GM21526 (cell line): Measurements from ENCODE around the gene IGFN1.
"Not testable (repeated sequence)": the region's sequence is repeated elsewhere in the genome, so short reads cannot be mapped to it uniquely, and the experiment has no call there.

ENCODE experiments used
- ATAC-seq: cut with Tn5 transposase; IDR thresholded peaks from one replicate; pipeline ENCODE4 v1.9.1; 2021; ENCODE audit warnings: moderate library complexity; ENCODE audit not compliant: unreplicated experiment, low FRiP score

Gene IGFN1

DNA sequence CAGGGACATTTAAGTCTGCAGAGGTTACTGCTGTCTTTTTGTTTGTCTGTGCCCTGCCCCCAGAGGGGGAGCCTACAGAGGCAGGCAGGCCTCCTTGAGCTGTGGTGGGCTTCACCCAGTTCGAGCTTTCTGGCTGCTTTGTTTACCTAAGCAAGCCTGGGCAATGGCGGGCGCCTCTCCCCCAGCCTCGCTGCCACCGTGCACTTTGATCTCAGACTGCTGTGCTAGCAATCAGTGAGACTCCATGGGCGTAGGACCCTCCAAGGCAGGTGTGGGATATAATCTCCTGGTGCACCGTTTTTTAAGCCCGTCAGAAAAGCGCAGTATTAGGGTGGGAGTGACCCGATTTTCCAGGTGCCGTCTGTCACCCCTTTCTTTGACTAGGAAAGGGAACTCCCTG is 49.0 kb downstream of the IGFN1 start:
- not testable (repeated sequence) for ATAC-seq

DNA sequence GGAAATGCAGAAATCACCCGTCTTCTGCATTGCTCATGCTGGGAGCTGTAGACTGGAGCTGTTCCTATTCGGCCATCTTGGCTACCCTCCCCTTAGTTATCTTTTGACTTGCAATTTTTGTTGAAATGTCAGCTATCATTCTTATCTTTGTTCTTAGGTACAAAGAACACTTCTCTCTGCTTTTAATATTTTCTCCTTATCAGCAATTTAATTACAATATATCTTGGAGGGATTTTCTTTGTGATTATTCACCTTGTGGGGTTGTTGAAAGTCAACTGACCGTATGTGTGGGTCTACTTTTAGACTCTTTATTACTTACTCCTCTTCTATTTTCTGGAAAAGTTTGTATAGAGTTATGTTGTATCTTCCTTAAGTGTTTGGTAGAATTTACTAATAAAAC is 49.5 kb downstream of the IGFN1 start:
- no peak for ATAC-seq

DNA sequence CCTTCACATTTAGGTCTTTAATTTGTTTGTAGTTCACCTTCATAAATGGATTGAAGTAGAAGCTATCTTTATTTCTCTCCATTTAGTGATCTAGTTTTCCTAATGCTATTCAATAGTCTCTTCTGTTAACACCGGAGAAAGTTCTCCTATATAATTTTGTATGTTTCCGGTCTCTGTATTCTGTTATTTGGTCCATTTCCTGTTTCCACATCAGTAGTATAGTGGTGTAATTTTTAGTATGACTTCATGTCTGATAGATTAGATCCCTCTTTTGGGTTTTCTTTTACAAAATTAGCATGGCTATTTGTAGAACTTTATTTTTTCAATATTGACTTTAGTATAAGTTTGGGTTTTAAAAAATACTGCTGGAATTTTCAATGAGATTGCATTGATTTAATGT is 51.1 kb downstream of the IGFN1 start:
- no peak for ATAC-seq

DNA sequence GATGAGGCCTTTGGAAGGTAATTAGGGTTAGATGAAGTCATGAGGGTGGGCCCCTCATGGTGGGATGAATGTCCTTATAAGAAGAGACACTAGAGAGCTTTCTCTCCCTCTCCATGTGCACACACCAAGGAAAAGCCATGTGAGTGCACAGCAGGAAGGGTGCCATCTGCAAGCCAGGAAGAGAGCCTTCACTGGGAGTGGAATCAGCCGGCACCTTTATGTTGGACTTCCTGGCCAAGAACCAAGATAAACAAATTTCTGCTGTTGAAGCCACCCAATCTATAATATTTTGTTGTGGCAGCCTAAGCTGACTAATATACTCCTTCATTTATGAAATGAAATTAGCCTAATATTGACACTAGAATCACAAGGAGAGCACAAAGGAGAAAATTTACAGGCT is 54.5 kb downstream of the IGFN1 start:
- no peak for ATAC-seq

DNA sequence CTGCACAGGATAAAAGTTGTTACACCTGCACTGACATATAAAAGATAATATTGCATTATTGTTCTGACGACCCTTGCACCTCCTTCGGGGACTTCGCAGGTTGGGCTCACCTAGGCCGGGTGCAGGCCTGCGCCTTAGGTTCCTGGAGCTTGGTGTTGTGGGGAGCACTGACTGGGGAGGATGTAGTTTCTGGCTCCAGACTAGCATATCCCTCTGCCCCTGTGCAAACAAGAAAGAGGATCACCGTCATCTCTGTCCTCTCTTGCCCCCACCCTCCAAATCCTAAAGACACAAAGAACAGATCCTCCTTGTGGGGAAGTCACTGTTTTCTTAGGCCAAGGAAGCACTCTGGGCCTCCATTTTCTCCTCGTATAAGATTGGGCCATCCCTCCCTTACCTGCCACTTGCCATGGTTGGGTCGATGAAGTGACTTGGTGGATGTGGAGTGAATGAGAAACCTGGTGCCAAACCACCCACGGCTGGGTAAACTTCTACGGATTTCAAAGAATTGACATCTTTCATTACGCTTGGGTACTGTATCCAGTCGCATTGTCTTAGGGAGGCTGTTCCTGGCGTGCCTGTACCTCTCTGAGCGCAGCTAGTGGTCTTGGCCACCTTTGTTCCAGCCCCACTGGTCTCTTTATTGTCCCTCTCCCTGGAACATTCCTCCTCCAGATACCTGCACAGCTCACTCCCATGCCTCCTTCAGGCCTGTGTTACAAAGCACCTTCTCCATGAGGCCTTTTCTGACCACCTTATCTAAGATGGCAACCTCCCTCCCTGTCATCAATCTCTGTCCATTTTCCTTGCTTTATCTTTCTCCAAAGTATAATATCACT is 58.3 kb downstream of the IGFN1 start:
- ATAC-seq = no peak

DNA sequence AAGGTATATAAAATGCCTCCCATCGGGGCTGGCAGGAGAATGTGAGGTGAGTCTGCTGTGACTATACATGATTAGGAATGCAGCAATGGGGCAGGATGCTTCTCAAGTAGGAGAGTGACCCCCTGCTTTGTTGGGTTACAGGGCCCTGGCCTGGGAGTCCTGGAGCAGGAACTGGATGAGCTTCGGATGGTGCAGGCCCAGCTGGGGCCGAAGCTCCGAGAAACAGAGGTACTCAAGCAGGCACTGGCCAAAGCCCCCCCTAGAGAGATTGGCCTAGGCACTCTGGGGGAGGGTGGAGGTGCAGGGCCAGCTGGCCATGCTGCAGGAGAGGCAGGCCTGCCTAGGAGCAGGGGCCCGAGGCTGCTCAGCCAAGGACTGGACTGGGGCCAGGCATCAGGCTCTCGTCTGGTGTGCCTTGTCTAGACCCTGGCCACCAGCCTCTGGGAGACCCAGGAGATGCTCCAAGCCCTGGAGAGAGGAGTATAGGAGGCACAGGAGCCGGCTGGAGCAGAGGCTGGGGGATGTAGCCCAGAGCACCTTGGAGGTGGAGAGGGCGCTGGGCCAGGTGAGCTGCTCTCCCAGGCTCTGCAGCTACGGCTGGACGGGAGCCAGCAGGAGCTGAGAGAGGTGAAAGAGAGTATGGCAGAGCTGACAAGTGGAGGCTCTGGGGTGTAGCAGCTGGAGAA is 59.8 kb downstream of the IGFN1 start:
- no peak for ATAC-seq

DNA sequence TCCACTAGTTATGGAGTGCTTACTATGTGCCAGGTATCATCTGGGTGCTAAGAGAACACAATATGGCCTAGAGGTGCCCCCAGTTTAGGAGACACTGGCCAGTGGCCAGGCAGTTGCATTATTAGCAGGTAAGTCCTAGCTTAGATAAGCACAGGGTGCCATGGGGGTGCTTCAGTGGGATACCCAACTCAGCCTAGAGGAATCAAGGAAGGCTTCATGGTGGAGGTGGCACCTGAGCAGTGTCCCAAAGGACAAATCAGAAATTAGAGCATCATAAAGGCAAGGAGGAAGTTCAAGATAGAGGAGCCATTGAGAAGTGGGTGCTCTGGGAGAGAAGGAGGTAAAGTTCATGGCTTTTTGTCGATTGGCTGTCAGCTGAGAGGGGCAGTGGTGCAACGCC is 60.8 kb downstream of the IGFN1 start:
- ATAC-seq = no peak

DNA sequence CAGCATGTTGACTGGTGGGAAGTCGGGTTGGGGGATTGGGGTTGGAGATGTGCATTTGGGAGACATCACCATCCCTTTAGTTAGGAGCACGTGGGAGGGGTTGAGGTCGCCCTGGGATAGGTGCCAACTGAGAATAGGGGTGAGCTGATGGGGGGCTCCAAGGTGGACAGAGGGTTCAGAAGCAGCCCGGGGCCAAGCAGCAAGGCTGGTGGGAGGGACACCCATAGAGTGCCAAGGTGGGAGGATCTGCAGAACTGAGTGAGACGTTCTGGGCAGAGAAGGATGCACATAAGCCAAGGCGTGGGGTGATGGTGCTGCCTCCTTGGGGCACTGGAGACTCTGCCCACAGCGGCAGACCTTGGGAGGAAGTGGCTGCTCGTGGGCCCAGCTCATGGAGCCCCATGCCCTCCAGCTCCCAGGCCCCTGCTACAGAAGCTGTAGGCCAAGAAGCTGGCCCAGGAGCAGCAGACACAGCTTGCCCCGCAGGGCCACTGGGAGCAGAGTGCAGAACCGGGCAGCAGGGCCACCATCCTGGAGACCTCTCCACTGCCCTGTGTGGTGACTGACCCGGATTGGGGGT is 61.3 kb downstream of the IGFN1 start:
- ATAC-seq = no peak

DNA sequence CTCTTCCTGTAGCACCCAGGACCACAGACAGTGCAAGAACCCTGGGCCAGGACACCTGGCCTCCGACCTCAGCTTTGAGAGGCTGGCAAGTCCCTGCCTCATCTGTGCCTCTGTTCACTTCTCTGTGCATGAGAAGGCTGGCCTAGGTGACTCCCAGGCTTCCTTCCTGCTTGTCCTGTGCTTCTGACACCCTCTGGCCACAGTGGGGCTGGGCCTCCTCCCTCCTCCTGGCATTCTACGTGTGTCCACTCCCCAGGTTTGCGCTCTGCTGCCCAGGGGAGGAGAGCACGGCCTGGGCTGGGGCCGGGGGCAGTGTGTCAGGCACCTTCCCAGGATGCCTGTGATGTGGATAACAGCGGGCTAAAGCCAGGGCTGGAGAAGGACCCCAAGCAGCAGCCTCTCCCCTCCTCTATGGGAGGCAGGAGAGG is 62.3 kb downstream of the IGFN1 start:
- ATAC-seq = no peak

DNA sequence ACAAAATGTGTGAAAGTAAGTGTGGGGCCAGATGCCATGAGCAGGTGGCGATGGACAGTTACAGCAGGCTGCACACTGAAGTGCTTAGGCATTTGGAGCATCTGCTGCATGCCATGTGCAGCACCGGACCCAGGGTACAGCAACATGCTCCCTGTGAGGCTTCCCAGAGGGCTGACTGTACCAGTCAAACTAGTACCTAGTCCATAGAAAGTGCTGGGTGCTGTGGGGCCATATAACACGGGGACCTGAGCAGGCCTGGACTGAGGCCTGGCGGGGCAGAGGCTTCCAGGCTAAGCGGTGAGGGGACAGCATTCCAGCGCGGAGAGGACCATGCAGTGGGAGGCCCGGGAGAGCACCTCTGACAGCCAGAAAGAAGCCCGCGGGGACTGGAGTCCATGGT is 62.8 kb downstream of the IGFN1 start:
- no peak for ATAC-seq

DNA sequence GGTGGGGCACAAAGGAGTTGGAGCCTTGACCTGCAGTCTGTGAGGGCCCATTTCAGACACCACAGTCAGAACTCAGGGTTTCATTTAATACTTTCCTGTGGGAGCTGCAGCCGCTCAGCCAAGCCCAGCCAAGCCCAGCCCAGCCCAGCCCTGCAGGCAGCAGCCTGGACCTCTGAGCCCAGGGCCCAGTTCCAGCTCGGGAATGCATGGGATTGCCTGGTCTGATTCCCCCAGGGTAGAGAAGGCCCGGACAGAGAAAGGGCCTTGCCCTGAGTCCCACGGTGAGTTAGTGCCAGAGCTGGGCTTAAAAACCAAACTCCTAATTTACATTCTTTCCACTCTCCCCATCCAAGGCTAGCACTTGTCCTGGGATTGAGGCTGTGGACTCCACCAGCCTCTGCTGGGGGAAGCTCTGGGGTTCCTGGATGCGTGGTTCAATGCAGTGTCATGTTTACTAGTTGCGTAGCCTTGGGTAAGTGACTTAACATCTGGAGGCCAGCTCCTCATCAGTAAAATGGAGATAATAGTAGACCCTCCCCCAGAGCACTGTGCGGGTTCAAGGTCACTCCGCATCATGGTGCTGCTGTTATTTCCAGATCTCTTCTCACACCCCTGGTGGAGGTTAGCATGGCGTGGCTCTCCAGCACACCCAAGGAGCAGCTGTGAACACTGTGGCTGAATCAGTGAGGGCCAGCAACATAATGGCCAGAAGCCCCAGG is 63.4 kb downstream of the IGFN1 start:
- ATAC-seq = no peak

DNA sequence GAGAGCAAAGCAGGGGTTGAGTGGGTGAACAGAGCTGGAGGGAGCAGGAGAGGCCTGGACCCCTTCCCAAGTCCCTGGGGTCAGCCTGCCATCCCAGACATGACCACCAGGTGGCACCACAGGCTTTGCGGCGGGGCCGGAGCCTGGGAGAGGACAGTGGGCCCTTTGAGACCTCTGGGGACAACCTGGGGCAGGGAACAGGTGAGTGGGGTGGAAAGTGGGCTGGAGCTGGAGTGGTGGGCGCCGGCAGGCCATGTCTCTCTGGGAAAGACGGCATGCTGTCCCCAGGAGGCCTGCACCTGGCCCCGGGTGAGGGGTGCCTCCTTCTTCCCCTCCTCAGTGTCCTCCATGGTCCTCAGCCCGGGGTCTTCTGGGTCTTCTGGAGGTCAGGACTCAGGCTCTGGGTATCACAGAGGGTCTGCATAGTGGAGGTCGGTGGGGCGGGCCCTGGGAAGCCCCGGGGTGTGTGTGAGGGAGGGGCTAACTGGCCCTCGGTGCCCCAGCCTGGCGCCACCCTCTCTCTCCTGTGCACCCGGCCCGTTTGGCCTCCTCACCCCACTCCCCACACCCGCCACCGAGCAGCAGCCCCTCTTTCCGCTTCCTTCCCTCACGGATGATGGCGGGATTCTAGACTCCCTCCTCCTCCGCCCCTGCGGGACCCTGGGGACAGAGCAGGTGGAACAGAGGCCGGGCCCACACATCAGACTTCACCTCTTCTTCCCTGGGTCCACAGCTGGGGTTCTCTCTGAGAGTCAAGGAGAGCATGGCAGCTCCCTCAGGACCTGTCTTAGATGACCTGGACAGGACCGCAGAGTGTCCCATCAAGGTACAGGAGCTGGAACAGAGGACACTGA is 64.2 kb downstream of the IGFN1 start:
- no peak for ATAC-seq

DNA sequence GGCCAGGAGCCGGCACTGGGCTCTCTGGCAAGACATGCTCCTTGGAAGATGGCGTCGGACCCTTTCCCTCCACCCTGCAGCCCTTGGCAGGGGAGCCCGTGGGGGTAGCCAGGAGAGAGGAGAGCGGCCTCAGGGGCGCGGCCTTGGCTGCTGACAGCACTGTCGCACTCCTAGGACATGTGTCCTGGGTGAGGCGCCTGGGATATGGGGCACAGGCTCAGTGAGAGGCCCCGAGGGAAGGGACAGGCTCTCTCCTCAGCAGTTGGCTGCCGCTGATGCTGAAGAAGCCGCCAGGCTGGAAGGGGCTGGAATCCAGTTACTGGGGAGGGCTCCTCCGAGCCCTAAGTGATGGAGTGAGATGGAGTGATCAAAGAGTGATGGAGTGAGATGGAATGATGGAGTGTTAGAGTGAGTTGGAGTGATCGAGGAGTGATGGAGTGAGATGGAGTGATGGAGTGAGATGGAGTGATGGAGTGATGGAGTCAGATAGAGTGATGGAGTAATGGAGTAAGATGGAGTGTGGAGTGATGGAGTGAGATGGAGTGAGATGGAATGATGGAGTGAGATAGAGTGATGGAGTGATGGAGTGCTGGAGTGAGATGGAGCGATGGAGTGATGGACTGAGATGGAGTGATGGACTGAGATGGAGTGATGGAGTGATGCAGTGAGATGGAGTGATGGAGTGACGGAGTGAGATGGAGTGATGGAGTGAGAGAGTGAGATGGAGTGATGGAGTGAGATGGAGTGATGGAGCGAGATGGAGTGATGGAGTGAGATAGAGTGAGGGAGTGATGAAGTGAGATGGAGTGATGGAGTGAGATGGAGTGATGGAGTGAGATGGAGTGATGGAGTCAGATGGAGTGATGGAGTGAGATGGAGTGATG is 65.1 kb downstream of the IGFN1 start:
- no peak for ATAC-seq

DNA sequence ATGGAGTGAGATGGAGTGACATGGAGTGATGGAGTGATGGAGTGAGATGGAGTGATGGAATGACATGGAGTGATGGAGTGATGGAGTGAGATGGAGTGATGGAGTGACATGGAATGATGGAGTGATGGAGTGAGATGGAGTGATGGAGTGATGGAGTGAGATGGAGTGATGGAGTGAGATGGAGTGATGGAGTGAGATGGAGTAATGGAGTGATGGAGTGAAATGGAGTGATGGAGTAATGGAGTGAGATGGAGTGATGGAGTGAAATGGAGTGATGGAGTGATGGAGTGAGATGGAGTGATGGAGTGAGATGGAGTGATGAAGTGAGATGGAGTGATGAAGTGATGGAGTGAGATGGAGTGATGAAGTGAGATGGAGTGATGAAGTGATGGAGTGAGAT is 67.5 kb downstream of the IGFN1 start:
- ATAC-seq = not testable (repeated sequence)

DNA sequence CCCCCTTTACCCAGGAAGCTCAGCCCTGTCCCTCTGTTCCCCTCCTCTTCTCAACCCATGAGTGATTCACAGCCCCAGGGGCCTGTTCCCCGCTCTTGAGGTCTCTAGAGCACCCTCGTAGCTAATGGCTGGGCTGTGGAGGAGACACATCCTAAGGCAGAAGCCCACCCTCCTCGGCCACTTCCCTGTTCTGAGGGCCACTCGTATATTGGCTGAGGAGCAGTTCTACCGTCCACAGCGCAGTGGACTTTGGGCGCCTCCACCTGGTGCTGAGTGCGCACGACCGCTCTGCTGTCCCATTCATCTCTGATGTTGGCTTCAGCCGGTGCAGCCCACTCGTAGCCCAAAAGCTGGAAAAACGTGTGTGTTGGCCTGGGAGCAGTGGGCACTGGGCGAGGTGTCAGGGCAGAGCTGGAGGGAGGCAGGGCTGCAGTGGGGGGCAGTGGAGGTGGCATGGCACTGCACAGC is 68.2 kb downstream of the IGFN1 start:
- no peak for ATAC-seq

DNA sequence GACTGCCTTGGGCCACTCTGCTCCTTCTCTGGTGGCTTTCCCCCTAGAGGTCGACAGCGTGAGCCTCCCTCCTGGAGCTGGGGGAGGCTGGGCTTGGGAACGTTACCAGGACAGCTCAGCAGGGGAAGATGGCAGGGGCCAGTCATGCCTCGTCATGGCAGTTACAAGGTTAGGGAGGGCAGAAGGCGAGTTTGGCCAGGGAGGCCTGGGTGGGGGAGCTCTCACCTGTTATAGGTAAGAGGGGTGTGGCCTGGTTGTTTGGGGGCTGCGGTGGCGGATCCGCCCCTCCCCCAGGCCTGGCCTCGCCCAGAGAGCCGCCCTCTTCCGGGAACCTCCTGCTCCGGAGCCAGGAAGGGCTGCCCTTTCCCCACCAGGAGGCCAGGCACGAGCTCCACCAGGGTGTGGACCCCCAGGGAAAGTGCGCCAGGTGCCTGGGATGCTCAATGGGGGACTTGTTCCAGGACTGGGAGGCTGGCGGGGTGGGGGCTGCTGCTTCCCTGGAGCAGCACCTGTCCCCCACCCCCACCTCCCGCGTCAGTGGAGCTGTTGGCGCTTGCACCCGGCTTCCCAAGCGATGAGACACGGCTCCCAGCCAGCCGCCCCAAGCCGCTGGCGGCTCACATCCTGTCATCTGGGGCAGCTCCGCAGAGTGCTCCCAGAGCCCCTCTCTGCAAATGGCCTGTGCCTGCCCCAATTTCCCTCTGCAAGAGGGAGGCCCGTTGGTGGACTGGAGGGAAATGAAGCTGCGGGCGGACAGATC is 69.0 kb downstream of the IGFN1 start:
- no peak for ATAC-seq

DNA sequence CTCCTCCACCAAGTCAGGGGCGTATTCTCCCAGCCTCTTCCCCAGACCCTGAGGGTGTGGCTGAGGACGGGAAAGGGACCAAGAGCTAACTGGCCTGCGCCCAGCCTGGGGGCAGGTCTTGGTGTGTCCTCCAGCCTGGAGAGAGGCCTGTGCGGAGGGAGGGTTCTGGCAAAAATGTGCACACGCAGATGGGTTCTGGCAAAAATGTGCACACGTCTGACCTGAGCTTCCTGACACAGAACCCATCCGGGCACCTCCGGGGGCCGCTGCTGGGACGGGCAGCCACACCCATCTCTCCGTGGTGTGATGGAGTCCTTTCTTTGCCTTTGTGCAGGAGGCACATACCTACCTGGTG is 69.6 kb downstream of the IGFN1 start:
- ATAC-seq = no peak

DNA sequence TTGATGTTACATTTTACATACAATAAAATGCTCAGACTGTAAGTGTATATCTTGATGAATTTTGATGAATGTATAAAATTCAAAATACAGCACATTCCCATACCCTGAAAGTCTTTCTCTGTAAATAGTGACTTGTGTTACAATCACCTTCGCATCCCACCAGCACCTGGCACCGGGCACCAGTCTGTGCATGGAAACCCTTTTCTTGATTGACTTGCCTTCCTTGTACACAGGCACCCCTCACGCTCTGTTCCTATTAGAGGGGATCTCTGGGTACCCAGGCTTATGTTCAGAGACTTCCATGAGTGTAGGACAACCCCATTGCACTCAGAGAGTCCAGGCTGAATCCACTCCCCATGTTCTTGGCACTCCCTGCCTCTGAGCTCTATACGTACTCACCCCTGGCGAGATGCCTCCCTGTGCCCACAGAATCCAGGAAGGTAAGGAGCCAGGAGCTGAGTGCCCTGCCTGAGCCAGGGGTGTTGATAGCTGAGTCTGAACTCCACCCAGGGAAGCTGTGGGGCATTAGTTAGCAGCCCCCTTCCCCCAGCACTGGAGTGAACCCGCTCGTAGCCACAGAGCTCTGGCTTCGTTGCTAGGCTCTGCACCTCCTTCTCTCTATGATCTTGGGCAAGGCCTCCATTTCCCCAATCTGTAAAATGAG is 70.2 kb downstream of the IGFN1 start:
- ATAC-seq = no peak
